AG08395 (cell line): ENCODE data around the gene CCDC194.
A peak's percentile ranks its signal among the peaks of the same experiment; 100 is the strongest.
"Not testable (repeated sequence)": the region's sequence is repeated elsewhere in the genome, so short reads cannot be mapped to it uniquely, and the experiment has no call there.

ENCODE experiments used
- DNase-seq: peaks from one replicate; pipeline ENCODE4 v3.0.0; 2012; ENCODE audit warnings: mixed read lengths, low spot score

Gene CCDC194

DNA sequence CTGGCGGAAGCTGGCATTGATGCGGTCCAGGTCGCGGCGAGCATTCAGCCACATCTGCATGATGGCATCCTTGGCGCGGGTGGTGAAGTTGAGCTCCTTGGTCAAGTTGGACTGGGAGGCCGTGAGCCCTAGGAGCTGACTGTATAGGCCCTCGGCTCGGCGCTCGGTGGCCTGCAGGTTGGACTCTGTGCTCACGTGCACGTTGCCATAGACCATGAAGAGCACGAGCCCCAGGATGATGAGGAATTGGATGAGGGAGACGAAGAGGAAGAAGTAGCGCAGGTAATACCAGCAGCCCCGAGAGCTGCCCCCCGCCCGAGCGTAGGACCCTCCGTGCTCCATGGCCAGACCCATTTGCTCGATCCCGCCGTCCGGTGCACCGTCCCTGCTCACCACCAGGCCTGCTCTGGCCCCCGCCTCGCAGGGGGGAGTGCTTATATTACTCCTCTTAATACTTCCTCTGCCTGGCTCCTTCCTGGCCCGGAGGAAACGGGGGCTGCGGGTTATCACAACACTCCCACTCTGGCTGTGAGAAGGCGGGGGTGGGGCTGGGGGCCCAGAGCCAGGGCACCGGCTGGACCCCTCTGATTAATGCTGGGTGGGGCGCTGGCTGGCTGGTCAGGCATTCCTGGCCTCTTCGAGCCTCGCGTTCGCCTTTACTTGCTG is 16.9 kb downstream of the CCDC194 start, which contains the start of gene PLVAP:
PLVAP (minus strand) TSS at position 408 of the 666 bp plus-strand sequence; CDS start at position 354, 54 bp downstream.
- DNase-seq: no peak

DNA sequence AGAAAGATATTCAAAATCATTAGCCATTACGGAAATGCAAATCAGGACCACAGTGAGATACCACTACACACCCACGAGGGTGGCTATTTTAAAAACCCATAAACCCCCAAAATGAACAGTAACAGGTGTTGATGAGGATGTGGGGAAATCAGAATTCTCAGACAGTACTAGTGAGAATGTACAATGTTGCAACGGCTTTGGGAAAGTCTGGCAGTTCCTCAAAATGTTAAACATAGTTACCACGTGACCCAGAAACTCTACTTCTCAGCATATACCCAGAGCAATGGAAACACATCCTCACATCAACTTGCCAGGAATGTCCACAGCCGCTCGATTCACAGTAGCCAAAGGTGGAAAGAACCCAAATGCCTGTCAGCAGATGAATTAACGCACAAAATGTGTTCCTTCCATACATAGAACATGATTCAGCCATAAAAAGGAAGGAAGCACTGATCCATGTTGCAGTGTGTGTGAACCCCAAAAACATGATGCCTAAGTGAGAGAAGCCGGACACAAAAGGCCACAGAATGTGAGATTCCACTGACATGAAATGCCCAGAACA is 23.9 kb downstream of the CCDC194 start:
- DNase-seq: no peak

DNA sequence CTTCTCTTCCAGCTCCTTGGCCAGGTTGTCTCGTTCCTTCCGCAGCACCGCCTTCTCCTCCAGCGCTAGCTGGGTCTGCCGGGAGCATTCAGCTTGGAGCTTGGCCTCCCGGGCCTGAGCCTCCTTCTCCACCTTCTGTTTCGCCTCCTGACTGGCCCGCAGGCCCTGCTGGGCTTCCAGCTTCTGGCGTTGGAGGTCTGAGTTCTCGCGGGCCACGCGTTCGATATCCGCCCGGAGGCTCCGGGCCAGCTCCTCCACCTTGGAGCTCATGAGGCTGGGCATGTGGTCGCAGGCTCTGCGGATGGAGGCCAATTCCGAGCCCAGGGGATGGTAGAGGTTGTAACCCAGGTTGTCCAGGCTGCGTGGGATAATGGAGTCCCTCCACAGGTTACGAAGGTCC is 28.6 kb downstream of the CCDC194 start:
- DNase-seq: no peak

DNA sequence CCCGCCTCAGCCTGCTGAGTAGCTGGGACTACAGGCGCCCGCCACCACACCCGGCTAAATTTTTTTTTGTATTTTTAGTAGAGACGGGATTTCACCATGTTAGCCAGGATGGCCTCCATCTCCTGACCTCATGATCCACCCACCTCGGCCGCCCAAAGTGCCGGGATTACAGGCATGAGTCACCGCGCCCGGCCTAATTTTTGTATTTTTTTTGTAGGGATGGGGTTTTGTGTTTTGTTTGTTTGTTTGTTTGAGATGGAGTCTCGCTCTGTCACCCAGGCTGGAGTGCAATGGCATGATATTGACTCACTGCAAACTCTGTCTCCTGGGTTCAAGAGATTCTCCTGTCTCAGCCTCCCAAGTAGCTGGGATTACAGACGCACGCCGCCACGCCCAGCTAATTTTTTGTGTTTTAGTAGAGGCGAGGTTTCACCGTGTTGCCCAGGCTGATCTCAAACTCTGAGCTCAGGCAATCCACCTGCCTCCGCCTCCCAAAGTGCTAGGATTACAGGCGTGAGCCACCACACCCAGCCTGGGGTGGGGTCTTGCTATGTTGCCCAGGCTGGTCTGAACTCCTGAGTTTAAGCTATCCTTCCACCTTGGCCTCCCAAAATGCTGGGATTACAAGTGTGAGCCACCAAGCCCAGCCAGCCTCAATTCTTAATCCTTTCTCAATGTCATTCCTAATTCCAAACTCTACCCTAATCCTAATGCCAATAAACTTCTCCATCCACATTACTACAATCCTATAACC is 30.0 kb downstream of the CCDC194 start:
- DNase-seq: not testable (repeated sequence)

DNA sequence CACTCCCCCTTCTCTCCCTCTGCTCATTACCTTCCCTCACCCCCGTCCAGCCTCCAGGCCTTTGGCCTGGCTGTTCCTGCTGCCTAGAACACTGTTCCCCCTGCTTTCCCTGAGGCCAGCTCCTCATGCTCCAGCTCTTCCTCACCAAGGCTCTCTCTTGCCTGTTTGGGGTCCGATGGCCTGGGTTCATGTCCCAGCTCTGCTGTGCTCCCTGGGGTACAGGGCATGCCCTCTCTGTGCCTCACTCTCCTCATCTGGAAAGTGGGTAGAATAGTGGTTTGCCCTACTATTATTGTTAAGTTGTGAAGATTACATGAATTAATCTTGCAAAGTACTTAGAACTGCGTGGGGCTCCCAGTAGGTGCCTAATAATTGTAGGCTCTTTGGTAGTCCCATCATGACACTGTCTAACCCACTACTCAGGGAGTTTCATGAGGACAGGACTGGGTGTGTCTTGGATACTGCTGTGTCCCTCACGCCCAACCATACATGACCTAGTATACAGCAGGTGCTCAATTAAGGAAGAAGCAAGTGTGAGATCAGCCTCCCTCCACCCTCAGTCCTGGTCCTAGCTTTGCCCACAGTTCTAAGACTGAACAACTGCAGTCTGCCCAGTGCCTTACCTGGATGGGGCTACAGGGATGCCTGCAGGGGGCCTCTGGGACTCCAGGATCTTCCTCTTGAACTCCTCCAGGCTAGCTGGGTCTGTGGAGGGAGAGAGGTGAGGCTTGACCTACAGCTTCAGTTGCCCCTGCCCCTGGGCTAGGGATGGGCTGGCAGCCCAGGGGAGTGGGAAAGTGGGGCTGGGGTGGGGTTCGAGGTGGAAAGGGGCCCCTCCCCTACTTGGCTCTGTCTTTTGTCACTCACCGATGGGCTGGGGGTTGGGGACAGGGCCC is 33.8 kb downstream of the CCDC194 start:
- DNase-seq: no peak

DNA sequence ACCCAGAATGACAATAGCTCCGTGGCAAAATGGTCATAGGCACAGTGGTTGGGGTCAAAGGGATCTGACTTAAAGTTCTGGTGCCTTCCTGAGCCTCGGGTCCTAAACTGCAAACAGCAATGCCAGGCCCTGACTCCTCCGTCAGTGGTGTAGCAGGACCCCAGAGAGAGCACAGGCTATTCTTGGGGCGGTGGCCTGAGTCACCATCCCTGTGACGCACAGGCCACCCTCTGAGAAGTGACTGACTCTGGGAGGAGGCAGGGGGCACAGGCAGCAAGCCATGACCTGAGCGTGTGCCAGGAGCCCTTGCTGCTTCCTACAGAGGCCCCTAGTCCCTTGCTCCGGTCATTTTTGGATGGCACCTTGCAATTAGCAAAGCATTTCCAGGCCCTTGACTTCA is 35.6 kb downstream of the CCDC194 start:
- peak; percentile 38 for DNase-seq

DNA sequence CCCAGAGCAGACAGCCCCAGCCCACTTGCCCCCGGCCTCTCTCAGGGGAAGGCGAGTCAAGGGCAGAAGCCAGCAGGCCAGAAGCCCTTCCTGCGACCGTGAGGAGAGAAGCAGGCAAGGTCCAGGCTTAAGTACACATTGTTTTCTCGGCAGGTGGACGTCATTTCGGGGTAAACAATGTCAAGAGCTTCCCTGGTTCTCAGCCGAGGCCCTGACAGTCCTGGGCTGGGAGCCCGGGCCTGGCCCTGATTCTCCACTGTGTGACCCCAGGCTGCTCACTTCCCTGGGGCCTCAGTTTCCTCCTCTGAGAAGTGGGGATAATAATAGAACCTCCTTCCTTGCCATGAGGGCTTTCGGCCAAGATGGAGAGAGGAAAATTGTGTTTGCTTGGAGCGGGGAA is 36.3 kb downstream of the CCDC194 start:
- no peak for DNase-seq

DNA sequence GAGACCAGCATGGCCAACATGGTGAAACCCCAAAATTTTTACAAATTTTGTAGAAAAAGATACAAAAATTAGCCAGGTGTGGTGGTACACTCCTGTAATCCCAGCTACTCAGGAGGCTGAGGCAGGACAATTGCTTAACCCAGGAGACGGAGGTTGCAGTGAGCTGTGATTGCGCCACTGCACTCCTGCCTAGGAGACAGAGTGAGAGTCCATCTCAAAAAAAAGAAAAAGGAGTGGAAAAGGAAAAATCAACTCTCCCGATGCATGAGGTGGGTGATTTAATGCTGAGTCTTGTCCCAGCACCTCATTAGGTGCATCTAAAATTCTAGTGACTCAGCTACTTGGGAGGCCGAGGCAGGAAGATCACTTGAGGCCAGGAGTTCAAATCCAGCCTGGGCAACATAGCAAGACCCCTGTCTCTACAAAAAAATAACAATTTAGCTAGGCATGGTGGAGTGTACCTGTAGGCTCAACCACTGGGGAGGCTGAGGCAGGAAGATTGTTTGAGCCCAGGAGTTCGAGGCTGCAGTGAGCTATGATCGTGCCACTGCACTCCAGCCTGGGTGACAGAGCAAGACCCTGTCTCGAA is 36.8 kb downstream of the CCDC194 start:
- no peak for DNase-seq

DNA sequence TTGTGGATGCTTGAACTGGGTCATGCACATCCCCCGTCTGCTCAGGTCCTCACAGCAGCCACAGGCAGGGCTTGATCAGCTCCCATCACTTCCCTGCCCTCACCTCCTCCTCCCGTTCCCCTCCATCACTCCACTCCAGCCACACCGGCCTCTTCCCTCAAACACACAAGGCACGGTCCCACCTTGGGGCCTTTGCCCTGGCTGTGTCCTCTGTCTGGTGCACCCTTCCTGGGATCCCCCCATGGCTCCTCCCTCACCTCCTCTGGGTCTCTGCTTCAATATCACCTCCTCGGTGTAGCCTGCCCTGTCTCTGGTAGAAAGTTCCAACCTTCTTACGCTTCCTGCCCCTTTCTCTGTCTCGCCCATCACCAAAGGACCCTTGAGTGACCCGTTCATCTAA is 40.6 kb downstream of the CCDC194 start:
- DNase-seq: no peak

DNA sequence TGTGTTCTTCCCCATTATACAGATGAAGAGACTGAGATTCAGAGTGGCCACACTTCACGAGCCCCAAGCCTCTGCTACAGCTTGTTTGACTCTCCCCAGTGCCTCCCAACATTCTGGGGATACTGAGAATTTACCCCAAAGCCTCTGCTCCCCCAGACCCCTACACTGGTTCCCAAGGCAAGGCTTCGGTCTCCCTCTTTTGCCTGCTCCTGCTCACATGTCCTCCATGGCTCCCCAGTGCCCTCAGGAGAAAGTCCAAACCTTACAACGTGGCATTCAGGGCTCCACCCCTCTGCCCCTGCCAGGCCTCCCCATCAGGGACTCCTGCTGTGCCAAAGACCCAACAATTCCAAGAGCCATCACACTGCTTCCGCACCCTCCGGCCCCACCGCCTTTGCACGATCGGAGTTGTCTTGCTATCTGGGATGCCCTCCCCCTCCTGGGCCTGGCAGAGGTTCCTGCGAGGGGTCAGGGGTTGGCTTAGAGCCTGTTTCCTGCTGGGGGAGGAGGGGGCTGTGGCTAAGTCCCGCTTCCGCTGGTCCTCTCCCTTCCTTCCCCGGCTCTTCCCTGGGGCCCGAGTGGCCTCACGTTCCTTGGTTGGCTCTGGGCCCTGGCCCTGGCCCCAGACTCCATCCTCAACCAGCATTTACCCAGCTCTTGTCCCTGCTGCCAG is 41.3 kb downstream of the CCDC194 start:
- no peak for DNase-seq

DNA sequence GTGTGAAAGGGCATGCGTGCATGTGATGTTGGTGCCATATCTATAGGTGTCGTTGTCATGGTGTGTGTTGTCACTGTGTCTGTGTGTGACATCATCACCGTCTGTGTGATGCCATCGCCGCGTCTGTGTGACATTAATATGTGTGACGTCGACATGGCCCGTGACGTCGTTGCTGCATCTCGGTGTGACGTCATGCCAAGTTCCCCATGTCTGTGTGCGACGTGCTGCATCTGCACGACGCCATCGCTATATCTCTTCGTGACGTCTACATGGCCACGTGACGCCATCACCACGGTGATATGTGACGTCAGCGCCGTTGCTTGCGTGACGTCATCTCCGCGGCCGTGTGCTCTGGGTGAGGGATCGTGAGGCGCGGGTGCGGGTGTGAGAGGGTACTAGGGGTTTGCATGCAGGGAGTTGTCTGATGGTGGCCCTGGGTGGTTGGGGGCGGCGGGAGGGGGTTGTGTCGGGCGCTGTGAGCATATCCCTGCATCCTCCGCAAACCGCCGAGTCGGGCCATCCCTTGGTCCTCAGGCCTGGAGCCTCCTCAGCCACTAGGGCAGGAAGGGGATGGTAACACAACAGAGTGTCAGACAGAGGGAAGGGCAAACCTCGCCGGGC is 42.1 kb downstream of the CCDC194 start:
- no peak for DNase-seq

DNA sequence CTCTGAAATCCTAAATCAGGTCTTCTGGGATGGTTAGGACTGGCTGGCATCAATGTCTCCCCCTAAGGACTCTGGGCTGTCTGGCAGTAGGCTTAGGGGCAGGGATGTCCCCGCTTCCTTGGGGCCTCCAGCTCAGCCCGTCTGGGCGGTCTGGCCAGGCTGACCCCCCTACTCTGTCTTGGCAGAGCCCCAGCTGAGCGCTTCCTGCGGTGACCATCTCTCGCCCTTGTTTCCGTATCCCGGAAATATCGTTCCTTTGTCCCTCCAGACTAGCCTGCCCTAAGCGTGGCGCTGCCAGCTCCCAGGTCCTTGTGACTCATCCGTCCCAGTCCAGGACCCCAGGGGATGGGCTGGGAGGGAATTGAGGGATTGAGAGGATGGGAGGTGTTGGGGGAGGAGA is 45.3 kb downstream of the CCDC194 start:
- peak; percentile 42 for DNase-seq

DNA sequence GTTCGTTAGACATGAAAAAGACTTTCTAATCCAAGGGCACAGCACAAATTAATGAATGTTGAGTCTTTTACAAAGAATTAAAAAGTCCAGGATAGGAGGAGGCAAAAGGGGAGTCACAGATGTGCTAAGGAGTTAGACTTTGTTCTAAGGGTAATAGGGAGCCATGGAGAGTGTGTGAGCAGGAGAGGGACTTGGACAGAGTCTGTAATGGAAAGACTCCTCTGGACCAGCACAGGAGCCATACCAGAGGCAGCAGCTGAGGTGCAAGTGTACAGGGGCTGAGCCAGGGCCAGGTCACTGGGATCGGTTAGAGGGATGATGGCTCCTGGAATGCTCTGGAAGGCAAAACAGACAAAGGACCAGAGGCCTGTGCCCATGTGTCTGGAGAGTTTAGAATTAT is 46.1 kb downstream of the CCDC194 start:
- DNase-seq: no peak

DNA sequence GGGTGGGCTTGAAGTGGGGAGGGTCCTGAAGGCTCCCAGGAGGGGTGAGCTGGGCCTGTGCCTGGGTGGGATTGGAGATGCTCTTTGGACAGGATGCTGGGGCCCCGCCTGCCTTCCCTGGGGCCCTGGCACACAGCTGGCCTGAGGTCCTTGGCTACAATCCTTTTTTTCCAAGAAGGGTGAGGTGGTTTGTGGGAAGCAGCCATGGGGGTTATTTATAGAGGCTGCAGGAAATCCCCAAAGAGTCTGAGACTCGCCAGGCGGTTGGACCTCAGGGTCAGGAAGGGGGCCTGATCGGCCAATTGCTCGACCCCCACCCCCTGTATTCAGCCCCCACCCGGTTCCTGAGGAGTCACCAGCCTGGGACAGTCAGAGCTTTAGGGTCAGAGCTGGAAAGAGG is 46.6 kb downstream of the CCDC194 start:
- DNase-seq: no peak

DNA sequence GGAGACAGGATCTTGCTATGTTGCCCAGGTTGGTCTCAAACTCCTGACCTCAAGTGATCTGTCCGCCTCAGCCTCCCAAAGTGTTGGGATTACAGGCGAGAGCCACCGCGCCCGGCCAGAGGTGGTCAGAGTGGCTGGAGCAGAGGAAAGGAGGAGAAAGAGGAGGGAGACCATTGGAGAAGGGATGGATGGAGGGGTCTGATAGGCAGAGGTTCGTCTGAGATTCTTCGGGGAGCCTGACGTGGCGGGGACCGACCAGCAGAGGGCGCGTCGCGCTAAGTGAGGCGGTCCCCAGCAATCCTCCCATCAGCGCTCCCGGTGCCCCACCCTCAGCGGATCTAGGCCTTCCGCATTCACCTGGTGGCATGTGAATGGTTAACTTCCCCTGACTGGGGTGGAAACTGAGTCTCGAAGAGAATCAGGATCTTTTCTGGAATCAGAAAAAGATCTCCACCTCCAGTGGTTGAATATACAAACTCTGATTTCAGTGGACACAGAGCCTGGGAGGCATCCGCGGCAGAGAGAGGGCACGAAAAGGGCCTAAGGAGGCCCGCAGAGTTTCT is 47.8 kb downstream of the CCDC194 start:
- peak; percentile 83 for DNase-seq

DNA sequence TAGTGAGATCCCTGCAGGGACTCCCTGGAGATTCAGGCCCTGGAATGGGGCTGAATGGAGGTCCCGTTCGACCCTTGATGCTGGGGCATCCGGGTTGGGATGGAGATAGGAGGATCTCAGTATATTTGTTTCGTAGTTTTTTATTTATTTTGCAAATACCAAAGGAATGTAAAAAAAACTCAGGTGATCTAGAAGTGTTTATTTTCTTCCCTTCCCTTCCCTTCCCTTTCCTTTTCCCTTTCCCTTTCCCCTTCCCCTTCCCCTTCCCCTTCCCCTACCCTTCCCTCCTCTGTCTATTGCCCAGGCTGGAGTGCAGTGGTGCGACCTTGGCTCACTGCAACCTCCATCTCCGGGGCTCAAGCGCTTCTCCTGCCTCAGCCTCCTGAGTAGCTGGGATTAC is 52.2 kb downstream of the CCDC194 start:
- DNase-seq: no peak

DNA sequence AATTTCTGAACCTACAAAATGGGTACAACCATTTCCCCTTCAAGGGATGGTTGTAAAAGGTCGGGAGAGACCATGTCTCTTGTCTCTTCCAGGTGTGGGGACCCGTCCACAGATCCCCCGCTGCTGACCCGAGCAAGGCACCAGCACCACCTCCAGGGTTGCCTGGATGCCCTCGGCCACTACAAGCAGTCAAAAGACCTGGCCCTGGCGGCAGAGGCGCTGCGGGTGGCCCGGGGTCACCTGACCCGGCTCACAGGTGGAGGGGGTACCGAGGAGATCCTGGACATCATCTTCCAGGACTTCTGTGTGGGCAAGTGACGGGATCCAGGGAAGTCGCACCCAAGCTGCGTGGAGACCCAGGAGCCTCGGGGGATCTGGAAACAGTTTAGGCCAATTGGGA is 52.6 kb downstream of the CCDC194 start:
- DNase-seq: no peak

DNA sequence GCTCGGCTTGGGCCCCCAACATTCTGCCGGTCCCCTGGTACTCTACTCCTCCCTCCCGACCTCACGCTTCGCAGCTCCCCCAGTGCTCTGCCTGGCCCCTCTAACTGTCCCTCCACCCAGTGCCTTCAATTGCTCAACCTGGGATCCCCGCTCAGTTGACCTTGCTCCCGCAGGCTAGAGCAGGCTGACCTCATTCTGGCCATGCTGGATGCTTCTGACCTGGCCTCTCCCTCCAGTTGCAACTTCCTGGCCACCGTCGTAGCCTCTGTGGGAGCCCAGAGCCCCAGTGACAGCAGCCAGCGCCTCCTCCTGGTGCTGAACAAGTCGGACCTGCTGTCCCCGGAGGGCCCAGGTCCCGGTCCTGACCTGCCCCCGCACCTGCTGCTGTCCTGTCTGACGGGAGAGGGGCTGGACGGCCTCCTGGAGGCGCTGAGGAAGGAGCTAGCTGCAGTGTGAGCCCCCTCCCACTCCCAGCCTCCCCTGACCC is 53.1 kb downstream of the CCDC194 start:
- DNase-seq: no peak
